Measurements from ENCODE around the gene TCEAL8.
"Not testable (repeated sequence)": the region's sequence is repeated elsewhere in the genome, so short reads cannot be mapped to it uniquely, and the experiment has no call there.

The TCEAL8 gene, protein sequence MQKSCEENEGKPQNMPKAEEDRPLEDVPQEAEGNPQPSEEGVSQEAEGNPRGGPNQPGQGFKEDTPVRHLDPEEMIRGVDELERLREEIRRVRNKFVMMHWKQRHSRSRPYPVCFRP

GRCh38 chrX:103254921-103255493 lies at the start of gene TCEAL8:
Gene TCEAL8, minus strand, starts transcription at chrX:103255155. Its CDS starts 1,176 bp downstream, at chrX:103253979.
- DNase-seq: peak; percentile 24

- DNase-seq: no peak
Observed at GRCh38 chrX:103304705-103305104, 49.8 kb upstream of the TCEAL8 start.

- no peak for DNase-seq
Observed at GRCh38 chrX:103293118-103293517, 38.2 kb upstream of the TCEAL8 start.

GRCh38 chrX:103279624-103280023 lies 24.7 kb upstream of the TCEAL8 start:
- no peak for DNase-seq

GRCh38 chrX:103276581-103277002 lies 21.6 kb upstream of the TCEAL8 start, which contains the start of gene TCEAL5:
Gene TCEAL5, minus strand, starts transcription at chrX:103276750. Its CDS starts 2,187 bp downstream, at chrX:103274563.
- no peak for DNase-seq

DNA sequence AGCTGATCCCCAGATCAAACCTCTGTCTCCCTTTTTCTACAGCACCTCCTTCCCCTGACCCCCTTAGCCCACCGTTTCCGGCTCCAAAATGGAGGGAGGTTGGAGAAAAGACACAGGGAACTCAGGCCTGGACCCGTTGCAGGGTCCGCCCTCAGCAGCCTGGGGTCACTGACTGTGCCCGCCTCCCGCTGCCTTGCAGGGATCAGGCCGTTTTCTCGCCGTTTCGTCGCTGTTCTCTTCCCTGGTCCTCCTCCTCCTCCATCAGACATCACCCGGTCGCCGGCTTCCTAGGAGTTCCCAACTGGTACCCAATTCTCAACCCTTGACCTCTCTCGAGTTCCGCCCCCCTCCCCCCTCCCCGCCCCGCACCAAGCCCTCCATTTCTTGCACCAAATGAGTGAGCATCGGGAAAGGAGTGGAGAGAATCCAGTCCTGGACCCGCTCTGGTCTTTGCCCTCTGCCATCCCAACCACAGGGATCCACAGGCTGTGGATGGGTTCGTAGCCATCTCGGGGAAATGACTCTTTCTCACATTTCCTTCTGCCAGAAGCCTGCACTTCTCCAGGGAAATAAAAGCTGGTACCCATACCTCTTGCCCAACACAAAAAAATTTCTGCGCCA lies 21.1 kb upstream of the TCEAL8 start:
- DNase-seq: no peak

- no peak for DNase-seq
Observed at GRCh38 chrX:103274284-103274683, 19.3 kb upstream of the TCEAL8 start.

GRCh38 chrX:103258275-103258674 lies 3.3 kb upstream of the TCEAL8 start:
- no peak for DNase-seq

DNA sequence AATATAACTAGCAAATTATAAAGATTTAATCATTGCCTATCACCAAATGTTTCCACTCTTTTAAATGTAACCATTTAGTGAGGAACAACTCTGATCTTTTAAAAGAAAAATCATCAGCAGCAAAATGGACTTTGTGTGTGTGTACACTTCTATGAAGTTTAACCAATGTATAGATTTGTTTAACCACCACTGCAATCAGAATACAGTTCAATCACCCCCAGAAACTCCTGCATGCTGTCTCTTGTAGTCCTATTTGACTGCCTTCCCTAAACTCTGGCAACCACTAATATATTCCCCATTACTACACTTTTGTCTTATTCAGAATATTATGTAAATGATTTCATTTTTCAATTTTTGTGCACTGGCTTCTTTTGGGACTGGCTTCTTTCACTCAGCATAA lies 1.7 kb upstream of the TCEAL8 start:
- no peak for DNase-seq

DNA sequence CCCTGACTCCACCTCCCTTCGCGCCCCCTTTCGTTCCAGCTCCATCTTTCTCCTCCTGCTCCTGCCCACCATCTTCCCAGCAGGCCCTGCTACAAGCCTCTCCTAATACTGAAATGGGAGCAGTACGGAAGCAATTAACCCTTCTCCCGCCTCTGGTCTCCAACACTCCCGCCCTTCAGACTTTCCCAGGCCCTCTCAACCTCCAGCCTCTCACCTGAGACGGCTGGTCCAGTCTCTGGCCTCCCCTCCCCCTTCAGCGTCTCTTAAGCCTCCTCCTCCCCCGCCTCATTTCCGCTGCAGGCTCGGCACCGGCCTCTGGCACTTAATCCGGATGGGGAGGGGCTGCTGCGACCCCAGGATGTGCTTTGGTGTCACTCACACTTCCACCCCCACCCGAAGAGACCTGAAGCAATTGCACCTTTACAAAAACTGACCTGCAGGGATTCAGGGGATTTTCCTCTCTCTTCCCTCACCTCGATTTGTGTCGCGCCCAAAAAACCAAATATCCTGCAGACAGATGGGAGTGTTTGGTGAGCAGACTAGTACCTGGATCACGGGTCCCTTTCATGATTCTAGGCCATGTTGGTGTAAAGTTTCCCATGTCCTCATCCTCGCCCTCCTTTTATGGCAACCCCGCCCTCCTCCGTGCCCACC lies 657 bp downstream of the TCEAL8 start:
- no peak for DNase-seq

- DNase-seq: no peak
Observed at GRCh38 chrX:103253608-103254007, 1.3 kb downstream of the TCEAL8 start.

DNA sequence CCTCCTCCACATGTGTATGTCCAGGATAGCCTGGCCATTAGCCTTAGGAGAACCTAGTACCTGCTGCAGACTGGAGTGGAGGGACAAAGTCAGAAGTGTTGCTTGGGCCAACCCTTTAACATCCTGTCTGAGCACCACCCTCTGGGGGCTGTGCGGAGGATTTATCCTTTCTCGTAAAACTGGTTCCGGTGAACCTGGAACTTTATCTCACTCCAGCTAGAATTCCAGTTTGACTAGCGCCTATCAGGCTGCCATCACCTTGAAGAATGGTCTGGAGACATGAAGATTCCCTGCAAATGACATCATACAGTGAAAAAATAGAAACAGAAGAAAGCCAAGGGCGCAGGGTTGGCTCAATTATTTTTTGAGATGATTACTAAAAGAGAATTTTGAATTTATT lies 4.0 kb downstream of the TCEAL8 start:
- DNase-seq: no peak

DNA sequence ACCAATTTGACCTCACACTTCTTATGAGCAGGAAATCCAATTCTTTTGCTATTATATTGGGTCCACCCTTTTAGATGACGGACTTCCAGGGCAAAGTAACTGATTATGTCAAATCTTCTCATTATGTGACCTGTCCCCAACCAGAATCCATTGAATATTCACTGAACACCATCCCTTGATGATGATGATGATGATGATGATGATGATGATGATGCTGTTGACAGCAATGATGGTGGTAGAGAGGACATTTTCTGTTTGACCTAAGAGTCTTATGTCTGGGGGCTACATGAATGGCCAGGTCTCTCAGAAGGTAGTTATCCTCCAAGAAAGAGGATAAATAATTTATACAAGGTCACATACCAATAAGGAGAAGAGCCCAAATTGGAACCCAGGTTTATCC lies 5.2 kb downstream of the TCEAL8 start:
- DNase-seq: no peak

DNA sequence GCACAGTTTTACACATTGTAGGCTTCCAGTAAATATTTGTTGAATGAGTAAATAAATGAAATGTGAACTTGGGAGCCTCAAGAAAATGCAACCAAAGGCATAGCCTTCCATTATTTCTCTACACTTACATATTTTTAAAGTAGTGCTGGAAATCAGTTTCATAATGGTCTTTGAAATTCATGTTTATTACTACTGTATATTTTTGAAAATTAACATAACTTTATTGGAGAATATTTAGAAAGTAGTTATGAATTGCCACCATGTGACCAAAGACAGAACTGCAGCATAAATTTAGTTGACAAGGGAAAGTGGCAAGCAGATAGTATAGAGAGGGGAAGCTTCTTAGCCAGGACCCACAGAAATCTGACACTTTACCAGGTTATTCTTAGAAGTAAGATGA lies 6.4 kb downstream of the TCEAL8 start:
- DNase-seq: no peak

DNA sequence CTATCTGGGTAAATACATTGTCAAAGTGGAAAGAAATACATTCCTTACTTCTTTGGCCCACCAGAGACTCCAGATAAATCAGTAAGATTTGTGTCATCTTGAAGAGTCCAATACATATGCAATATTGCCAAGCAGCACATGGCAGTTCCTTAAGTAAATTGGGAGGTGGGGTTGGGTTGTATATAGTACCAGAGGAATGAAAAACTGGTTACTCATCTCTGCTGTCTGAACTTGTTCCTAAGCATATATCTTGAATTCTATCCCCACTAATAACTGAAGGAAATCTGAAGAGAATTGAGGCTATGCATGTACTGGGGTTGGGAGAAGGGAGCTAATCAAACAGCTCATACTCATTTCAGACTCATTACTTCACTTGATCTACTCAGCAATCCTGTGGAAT lies 14.8 kb downstream of the TCEAL8 start:
- DNase-seq: no peak

GRCh38 chrX:103236296-103236695 lies 18.7 kb downstream of the TCEAL8 start:
- no peak for DNase-seq

DNA sequence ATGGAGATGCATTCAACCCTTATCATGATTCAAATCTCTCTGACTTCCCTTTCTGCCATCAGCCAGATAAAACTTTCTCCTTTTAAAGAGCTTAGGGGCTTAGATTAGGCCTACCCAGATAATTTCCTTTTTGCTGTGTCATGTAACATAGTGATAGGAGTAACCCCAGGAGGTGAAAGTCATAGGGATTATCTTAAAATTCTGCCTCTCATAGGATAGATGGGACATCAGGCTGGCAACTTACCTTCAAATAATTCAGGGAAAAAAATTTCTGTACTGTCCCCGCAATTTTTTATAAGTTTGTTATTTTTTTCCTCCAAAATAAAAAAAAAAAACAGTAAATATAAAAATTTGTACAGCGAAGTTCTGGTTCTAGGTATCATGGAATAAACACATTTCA lies 19.3 kb downstream of the TCEAL8 start:
- not testable (repeated sequence) for DNase-seq

DNA sequence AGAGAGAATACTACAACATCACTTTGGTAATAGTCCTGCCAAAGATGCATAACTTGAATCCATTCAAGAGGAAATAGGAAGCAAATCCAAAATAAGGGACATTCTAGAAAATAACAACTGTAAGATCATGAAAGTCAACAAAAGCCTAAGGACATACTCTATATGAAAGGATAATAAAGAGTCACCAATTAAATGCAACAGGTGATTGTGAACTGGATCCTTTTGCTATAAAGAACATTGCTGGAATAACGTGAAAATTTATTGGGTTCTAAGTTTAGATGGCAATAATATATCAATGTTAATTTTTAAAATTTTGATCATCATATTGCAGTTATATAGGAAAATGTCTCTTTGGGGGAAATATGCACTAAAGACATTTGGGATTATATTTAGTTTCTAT lies 20.1 kb downstream of the TCEAL8 start:
- DNase-seq: no peak

DNA sequence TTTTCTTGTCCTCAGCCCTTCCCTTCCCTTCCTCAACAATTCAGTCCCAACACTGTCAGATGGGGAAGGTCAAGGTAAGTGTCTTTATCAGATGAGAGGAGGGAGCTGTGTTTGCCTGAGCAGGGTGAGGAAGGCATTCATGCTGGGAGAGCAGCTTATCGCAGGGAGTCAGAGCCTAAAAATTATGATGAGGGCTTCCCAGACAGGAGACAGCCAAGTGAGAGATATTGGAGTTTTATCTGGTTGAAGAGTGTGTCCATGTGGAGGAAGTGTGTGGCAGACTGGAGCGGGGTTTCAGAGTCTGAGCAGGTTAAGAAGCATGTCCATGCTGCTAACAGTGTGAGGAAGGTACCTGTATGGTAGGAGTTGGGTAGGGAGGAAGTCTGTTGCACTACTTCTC lies 21.7 kb downstream of the TCEAL8 start:
- DNase-seq: no peak

DNA sequence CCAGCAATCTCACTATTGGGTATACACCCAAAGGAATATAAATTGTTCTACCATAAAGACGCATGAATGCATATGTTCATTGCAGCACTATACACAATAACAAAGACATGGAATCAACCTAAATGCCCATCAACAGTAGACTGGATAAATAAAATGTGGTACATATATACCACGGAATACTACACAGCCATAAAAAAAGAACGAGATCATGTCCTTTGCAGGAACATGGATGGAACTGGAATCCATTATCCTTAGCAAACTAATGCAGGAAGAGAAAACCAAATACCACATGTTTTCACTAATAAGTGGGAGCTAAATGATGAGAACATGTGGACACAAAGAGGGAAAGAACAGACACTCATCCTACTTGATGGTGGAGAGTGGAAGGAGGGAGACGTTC lies 29.0 kb downstream of the TCEAL8 start:
- DNase-seq: not testable (repeated sequence)

- no peak for DNase-seq
Observed at GRCh38 chrX:103220511-103221323, 34.2 kb downstream of the TCEAL8 start.

GRCh38 chrX:103215425-103215991 lies 39.4 kb downstream of the TCEAL8 start:
- no peak for DNase-seq

DNA sequence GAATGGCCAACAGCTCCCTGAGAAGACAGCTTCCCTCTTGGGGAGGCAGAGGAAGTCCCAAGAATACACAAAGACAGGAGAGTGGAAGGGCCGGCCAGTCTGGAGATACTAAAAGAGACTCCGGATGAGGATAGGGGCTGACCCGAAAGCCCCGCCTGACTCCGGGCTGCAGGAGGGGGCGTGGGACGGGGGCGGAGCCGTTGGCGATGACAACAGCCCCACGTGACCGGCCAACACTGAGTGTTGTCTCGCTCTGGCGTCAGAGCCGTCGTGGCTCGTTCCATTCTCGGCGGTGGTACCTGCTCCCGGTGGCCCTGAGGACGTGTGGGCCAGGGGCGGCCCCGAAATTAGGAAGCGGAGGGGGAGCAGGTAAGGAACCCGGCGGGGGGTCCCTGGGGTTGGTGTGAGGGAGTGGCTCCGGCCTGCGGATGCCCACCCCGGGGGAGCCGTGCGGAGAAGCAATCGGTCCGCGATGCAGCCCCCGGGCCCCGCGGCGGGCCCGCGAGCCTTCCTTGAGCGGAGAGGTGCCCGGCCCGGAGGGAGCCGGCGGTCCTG lies 40.0 kb downstream of the TCEAL8 start, which contains the start of gene BEX4:
Gene BEX4 (plus strand): TSS at position 239 of the 555 bp plus-strand sequence. CDS start 1,046 bp downstream, outside the sequence.
- peak; percentile 74 for DNase-seq

Data from activated T-cell treated with anti-CD3 and anti-CD28 coated beads for 4 hours (primary cell).